GM12878 (cell line): ENCODE measurements around the gene PCDHB3. TPM values are rescaled to one million over a fixed set of nuclear protein-coding genes. Genes with fewer than 3 reads are reported as not detected.

Experiments
- ATAC-seq: fragments of 200-7000 bp; cut with Tn5 transposase; 3 replicates; pipeline ENCODE4 v1.9.1; 2020; ENCODE audit warnings: mild to moderate bottlenecking, moderate library complexity
- BruUV-seq: library from RNA; stranded (reverse); fragments of 400-500 nt; replicated peaks from 2 replicates; lab custom pipeline; 2021; lab: Mats Ljungman, UMichigan
- CTCF ChIA-PET: fragments of 300-600 bp; sonication (Branson Sonifier 250); formaldehyde crosslinking; extraction: SDS; loops from one replicate; lab custom pipeline; 2021; ENCODE audit warnings: inconsistent platforms; lab: Yijun Ruan, JAX
- POLR2A ChIA-PET: fragments of 350-600 bp; formaldehyde crosslinking; extraction: SDS; loops from one replicate; lab custom pipeline; 2021; ENCODE audit warnings: inconsistent platforms; lab: Charles Lee
- RAD21 ChIA-PET: fragments of 300-600 bp; sonication (Branson Sonifier 250); formaldehyde crosslinking; loops from one replicate; lab custom pipeline; 2023; ENCODE audit warnings: antibody characterized with exemption; ENCODE audit not compliant: unreplicated experiment; lab: Charles Lee
- SMC1A ChIA-PET: fragments of 300-600 bp; sonication (Branson Sonifier 250); formaldehyde crosslinking; loops from one replicate; lab custom pipeline; 2023; ENCODE audit not compliant: unreplicated experiment, uncharacterized antibody; lab: Charles Lee
- DNase-seq: peaks from one replicate; pipeline ENCODE4 v3.0.0-alpha.2; 2011; ENCODE audit warnings: low read depth, low spot score
- FAIRE-seq: peaks from 3 replicates; lab custom pipeline; 2011; peaks lifted over from hg19 to GRCh38; lab: Jason Lieb, UNC
- H2AFZ ChIP-seq: 2 replicates; pipeline ENCODE4 v1.6.0; 2011; ENCODE audit warnings: low read depth, low read length, control low read depth; ENCODE audit not compliant: control insufficient read depth
- H3K27ac ChIP-seq: 2 replicates; pipeline ENCODE4 v1.5.1; 2011; ENCODE audit warnings: control low read depth; ENCODE audit not compliant: control insufficient read depth, insufficient read depth
- H3K27me3 ChIP-seq, 2 experiments: replicated peaks in 1 of 2; 2 replicates each; pipeline versions ENCODE4 v1.6.0 to v1.6.1; 2011; ENCODE audit warnings: low read length in 1 of 2; ENCODE audit not compliant: control insufficient read depth in 2 of 2, insufficient read depth in 2 of 2
- H3K36me3 ChIP-seq, 2 experiments: 2 replicates each; pipeline ENCODE4 v1.5.1; 2011; ENCODE audit warnings: low read length in 1 of 2; ENCODE audit not compliant: control insufficient read depth in 2 of 2, insufficient read depth in 2 of 2
- H3K4me1 ChIP-seq: 2 replicates; pipeline ENCODE4 v1.6.1; 2011; ENCODE audit warnings: mild to moderate bottlenecking, low read length, moderate library complexity, mixed read lengths; ENCODE audit not compliant: control insufficient read depth, insufficient read depth
- H3K4me2 ChIP-seq: 2 replicates; pipeline ENCODE4 v1.6.0; 2011; ENCODE audit warnings: control low read depth; ENCODE audit not compliant: control insufficient read depth, insufficient read depth
- H3K4me3 ChIP-seq: fragments of 200-600 bp; sonication (generic); 2 replicates; pipeline ENCODE4 v1.5.1; 2016
- H3K79me2 ChIP-seq: 2 replicates; pipeline ENCODE4 v1.6.0; 2011; ENCODE audit warnings: low read length; ENCODE audit not compliant: control insufficient read depth, insufficient read depth
- H3K9ac ChIP-seq: 2 replicates; pipeline ENCODE4 v1.8.0; 2011; ENCODE audit warnings: low read length, control low read depth, mixed read lengths; ENCODE audit not compliant: control insufficient read depth, insufficient read depth
- H3K9me3 ChIP-seq: replicated peaks from 3 replicates; pipeline ENCODE4 v1.5.1; 2011; ENCODE audit warnings: mild to moderate bottlenecking, low read length; ENCODE audit not compliant: control insufficient read depth, insufficient read depth
- H4K20me1 ChIP-seq: 2 replicates; pipeline ENCODE4 v1.6.0; 2011; ENCODE audit not compliant: control insufficient read depth, insufficient read depth
- CBX5 ChIP-seq: sonication (generic); IDR thresholded peaks from 2 replicates; pipeline ENCODE4 v1.6.1; 2016; ENCODE audit warnings: low read depth, moderate library complexity, mild to moderate bottlenecking, inconsistent platforms
- CHD4 ChIP-seq: fragments of 200-600 bp; sonication (generic); IDR thresholded peaks from 2 replicates; pipeline ENCODE4 v1.6.1; 2016; ENCODE audit warnings: mild to moderate bottlenecking
- EED ChIP-seq: sonication (generic); IDR thresholded peaks from 2 replicates; pipeline ENCODE4 v1.6.1; 2016; ENCODE audit warnings: antibody characterized with exemption, low read depth
- NR2C1 ChIP-seq: fragments of 450-650 bp; IDR thresholded peaks from 2 replicates; pipeline ENCODE4 v1.6.1; 2017; ENCODE audit warnings: antibody characterized with exemption, mild to moderate bottlenecking, moderate library complexity
- NR2C2 ChIP-seq: IDR thresholded peaks from 2 replicates; pipeline ENCODE4 v1.6.1; 2011; ENCODE audit warnings: borderline replicate concordance, low read depth; ENCODE audit not compliant: control insufficient read depth, insufficient read length
- PML ChIP-seq: IDR thresholded peaks from 2 replicates; pipeline ENCODE4 v1.6.1; 2012; ENCODE audit warnings: low read length, inconsistent platforms
- SIX5 ChIP-seq: IDR thresholded peaks from 2 replicates; pipeline ENCODE4 v1.6.1; 2011; ENCODE audit warnings: mild to moderate bottlenecking, low read depth, low read length, moderate library complexity; ENCODE audit not compliant: severe bottlenecking
- SMC3 ChIP-seq: IDR thresholded peaks from 2 replicates; pipeline ENCODE4 v1.6.1; 2011; ENCODE audit warnings: low read length, improper control_type of control experiment, borderline replicate concordance
- WGBS: methylation state at CpG from one replicate; pipeline ENCODE4 v1.1.6; 2016; ENCODE audit warnings: low lambda C conversion rate; ENCODE audit not compliant: insufficient replicate concordance, insufficient coverage; ENCODE audit errors: missing lambda C conversion rate; 5-methylcytosine and 5-hydroxymethylcytosine counted together
- in situ Hi-C: fragments of 300-500 bp; cut with MboI; formaldehyde crosslinking; loops from 9 replicates; pipeline ENCODE4 v1.14.3; 2018; ENCODE audit warnings: mixed read lengths
- intact Hi-C: fragments of 100-400 bp; cut with micrococcal nuclease; formaldehyde crosslinking; loops from one replicate; pipeline ENCODE4 v1.14.2; 2022; ENCODE audit not compliant: unreplicated experiment
- polyA plus RNA-seq, 11 experiments: library from polyadenylated mRNA; depleted of rRNA in 4 of 11; unstranded in 6 of 11; stranded (reverse) in 5 of 11; fragments of >200 nt; fragmentation: Nextera tagmentation in 4 of 11; fragmentation: Illumina TruSeq in 1 of 11; extraction: Ambion mirVana in 4 of 11; extraction: Trizol in 1 of 11; gene quantifications; 1 replicate in 1 of 11; 2 replicates in 10 of 11; pipeline versions ENCODE4 v1.2.1 to v1.2.3, GENCODE V29; 2011 to 2016; ENCODE audit warnings: inconsistent platforms in 2 of 11, missing spikeins in 2 of 11, low read depth in 1 of 11
- total RNA-seq, 4 experiments: library from RNA; depleted of rRNA in 3 of 4; stranded (reverse); fragments of >200 nt in 3 of 4; fragmentation: Illumina TruSeq in 1 of 4; extraction: Trizol in 1 of 4; gene quantifications; 2 replicates each; pipeline versions ENCODE4 v1.2.1 to v1.2.3, GENCODE V29; 2013 to 2021
- TF ChIP-seq, protein P1 (sequence below): IDR thresholded peaks from 2 replicates; pipeline ENCODE4 v1.6.1; 2012; ENCODE audit warnings: mild to moderate bottlenecking, low read depth, low read length

PCDHB3 gene
- total and polyA plus RNA-seq, 10 of the 15 experiments (the other 5 are each of a cell fraction or from before 2014, with no cell fraction given) = not detected

DNA sequence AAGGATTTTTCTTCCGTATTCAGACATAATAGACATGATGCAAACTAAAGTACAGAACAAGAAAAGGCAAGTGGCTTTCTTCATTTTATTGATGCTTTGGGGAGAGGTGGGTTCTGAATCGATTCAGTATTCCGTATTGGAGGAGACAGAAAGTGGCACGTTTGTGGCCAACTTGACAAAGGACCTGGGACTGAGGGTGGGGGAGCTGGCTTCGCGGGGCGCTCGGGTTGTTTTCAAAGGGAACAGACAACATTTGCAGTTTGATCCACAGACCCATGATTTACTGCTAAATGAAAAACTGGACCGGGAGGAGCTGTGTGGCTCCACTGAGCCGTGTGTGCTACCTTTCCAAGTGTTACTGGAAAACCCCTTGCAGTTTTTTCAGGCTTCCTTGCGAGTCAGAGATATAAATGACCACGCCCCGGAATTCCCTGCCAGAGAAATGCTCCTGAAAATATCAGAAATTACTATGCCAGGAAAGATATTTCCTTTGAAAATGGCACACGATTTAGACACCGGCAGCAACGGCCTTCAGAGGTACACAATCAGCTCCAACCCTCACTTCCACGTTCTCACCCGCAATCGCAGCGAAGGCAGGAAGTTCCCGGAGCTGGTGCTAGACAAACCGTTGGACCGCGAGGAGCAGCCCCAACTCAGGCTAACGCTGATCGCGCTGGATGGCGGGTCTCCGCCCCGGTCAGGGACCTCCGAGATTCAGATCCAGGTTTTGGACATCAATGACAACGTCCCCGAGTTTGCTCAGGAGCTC, 50.1 kb downstream of the PCDHB3 start:
- in situ Hi-C loops = no loop called here
- RAD21 ChIA-PET = no interaction called here
- CTCF ChIA-PET = interaction anchor here (0.6 to 1.7 kb wide), 2 partner anchors 148 to 414 kb away, joined by 4 read pairs; no protein-coding TSS in a partner anchor

DNA sequence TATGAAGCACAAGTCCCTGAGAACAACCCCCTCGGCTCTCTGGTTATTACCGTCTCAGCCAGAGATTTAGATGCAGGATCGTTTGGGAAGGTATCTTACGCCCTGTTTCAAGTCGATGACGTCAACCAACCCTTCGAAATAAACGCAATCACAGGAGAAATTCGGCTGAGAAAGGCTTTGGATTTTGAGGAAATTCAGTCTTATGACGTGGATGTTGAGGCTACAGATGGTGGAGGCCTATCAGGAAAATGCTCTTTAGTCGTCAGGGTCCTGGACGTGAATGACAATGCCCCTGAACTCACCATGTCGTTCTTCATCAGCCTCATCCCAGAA, 50.7 kb downstream of the PCDHB3 start:
- POLR2A ChIA-PET = no interaction called here
- in situ Hi-C loops = no loop called here
- TF ChIP-seq NR2C1 (no peak), SMC3 (no peak), NR2C2 (no peak), CBX5 (no peak)
- TF ChIP-seq, protein P1, sequence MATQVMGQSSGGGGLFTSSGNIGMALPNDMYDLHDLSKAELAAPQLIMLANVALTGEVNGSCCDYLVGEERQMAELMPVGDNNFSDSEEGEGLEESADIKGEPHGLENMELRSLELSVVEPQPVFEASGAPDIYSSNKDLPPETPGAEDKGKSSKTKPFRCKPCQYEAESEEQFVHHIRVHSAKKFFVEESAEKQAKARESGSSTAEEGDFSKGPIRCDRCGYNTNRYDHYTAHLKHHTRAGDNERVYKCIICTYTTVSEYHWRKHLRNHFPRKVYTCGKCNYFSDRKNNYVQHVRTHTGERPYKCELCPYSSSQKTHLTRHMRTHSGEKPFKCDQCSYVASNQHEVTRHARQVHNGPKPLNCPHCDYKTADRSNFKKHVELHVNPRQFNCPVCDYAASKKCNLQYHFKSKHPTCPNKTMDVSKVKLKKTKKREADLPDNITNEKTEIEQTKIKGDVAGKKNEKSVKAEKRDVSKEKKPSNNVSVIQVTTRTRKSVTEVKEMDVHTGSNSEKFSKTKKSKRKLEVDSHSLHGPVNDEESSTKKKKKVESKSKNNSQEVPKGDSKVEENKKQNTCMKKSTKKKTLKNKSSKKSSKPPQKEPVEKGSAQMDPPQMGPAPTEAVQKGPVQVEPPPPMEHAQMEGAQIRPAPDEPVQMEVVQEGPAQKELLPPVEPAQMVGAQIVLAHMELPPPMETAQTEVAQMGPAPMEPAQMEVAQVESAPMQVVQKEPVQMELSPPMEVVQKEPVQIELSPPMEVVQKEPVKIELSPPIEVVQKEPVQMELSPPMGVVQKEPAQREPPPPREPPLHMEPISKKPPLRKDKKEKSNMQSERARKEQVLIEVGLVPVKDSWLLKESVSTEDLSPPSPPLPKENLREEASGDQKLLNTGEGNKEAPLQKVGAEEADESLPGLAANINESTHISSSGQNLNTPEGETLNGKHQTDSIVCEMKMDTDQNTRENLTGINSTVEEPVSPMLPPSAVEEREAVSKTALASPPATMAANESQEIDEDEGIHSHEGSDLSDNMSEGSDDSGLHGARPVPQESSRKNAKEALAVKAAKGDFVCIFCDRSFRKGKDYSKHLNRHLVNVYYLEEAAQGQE = no peak
- TF ChIP-seq, all 136 proteins: peak for 0
- Histone ChIP-seq H4K20me1 (no peaks in the 10 kb centered on the region), H3K4me2 (no peak overlapping the region), H3K27ac (no peak overlapping the region), H3K9me3 (no peaks in the 10 kb centered on the region; the same call in 1 of the 3 replicates), H2AFZ (no peak overlapping the region), H3K4me1 (no peaks in the 10 kb centered on the region), H3K9ac (no peak overlapping the region), H3K4me3 (no peak overlapping the region), H3K79me2 (no peaks in the 10 kb centered on the region), H3K36me3 (no peaks in the 10 kb centered on the region), H3K27me3 (no peaks in the 10 kb centered on the region)
- ChIA-PET CTCF (interaction anchor here (1.7 kb wide), 1 partner anchor 413 kb away, joined by 4 read pairs; no protein-coding TSS in a partner anchor), SMC1A (no interaction called here), RAD21 (no interaction called here)
- BruUV-seq = no TSS peak
- DNase-seq (no peak), ATAC-seq (no peak), FAIRE-seq (no peak)
- intact Hi-C loops = no loop called here
- 35% methylated on average over 13 of the region's 13 CpGs for WGBS

More for the DNA sequence above, 50.1 kb downstream of the PCDHB3 start:
- H3K79me2 ChIP-seq = no peaks in the 10 kb centered on the region
- ATAC-seq (no peak), DNase-seq (no peak), FAIRE-seq (no peak)
- BruUV-seq = no TSS peak
- ChIA-PET SMC1A (no interaction called here), POLR2A (no interaction called here)
- no peak overlapping the region for H3K4me2 ChIP-seq
- TF ChIP-seq CHD4 = no peak
- TF ChIP-seq SIX5 = no peak
- no peak for TF ChIP-seq PML
- TF ChIP-seq EED = no peak
- TF ChIP-seq NR2C1 = no peak
- no peaks in the 10 kb centered on the region for H4K20me1 ChIP-seq
- no peaks in the 10 kb centered on the region for H3K4me1 ChIP-seq
- intact Hi-C loops = no loop called here
- H3K27ac ChIP-seq = no peak overlapping the region
- no peaks in the 10 kb centered on the region for H3K36me3 ChIP-seq
- no peaks in the 10 kb centered on the region; the same call in 1 of the 3 replicates for H3K9me3 ChIP-seq
- H3K27me3 ChIP-seq = no peaks in the 10 kb centered on the region
- H3K4me3 ChIP-seq = no peak overlapping the region
- 43% methylated on average over 33 of the region's 33 CpGs for WGBS
- H2AFZ ChIP-seq = no peak overlapping the region
- H3K9ac ChIP-seq = no peak overlapping the region
